Peyer's patch (tissue), 4 donors: ENCODE data around the gene S100A2.

Source experiments
- CTCF ChIP-seq, 6 experiments: fragments of 450-650 bp in 4 of 6; fragments of 200-600 bp in 2 of 6; sonication (generic) in 1 of 6; IDR thresholded peaks; one replicate each; pipeline ENCODE4 v1.5.1; 2017 to 2019; ENCODE audit warnings: antibody characterized with exemption in 6 of 6, mild to moderate bottlenecking in 3 of 6, moderate library complexity in 1 of 6
- POLR2A ChIP-seq, 2 donors: fragments of 450-650 bp; IDR thresholded peaks; one replicate each; pipeline ENCODE4 v1.5.1; 2017; ENCODE audit warnings: antibody characterized with exemption in 2 of 2, mild to moderate bottlenecking in 2 of 2, moderate library complexity in 2 of 2

GRCh38 chr1:153520818-153521476, 44.7 kb downstream of the S100A2 start:
- TF ChIP-seq CTCF (IDR thresholded peaks at IDR 0.05) (no peak), POLR2A (IDR thresholded peaks at IDR 0.05) (no peak)
